ENCODE data around the gene SLC25A14. TPM values are rescaled to one million over a fixed set of nuclear protein-coding genes. Genes with fewer than 3 reads are reported as not detected.

SLC25A14 gene, protein sequence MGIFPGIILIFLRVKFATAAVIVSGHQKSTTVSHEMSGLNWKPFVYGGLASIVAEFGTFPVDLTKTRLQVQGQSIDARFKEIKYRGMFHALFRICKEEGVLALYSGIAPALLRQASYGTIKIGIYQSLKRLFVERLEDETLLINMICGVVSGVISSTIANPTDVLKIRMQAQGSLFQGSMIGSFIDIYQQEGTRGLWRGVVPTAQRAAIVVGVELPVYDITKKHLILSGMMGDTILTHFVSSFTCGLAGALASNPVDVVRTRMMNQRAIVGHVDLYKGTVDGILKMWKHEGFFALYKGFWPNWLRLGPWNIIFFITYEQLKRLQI
- total RNA-seq (10 to 100 TPM; 14.1 to 15.5 TPM), polyA plus RNA-seq (9.5 TPM)

DNA sequence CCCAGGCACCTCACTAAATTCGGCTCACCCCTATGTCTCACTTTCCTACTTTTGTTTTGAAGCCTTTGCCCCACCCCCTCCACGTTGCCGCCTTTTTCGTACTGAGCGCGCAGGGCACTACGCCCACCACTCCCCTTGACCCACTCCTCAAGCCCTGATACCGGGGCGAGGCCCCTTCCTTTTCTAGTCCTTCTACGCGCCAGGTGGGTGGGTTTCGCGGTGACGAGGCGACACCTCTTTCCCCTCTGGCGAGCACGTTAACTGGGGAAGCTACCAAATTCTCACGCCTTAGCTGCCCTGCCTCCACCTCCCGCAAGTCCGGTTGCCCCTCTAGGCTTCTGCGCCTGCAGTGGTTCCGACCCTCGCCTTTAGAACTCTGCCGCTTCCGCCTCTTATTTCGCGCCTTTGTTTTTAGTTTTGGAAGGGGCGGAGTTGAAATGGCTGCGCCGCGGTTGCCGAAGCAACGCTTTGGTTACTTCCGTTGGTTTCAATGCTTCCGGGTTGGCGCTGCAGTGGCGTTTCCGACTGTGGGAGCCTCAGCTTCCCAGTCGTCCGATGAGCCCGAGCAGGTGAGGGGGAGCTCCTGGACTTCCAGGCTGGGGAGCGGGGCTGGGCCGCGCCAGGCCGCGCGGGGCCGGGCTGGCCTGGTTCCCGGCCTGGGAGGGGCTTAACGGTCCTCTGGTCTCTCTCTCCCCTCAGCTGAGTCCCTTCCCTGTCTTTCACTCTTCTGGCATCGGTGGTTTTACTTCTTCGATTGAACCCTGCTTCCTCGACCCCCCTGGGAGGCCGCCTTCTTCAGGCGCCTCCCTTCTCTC lies at the start of gene SLC25A14:
TSS of gene SLC25A14 (plus strand) at position 512 of the 815 bp plus-strand sequence. CDS start 360 bp downstream, outside the sequence.
- no peaks in the 10 kb centered on the region for H3K27me3 ChIP-seq (ENCODE audit: insufficient read depth, low read length, poor library complexity, severe bottlenecking)
- H3K4me3 ChIP-seq (ENCODE audit: low read length): peak within 1 kb of the TSS; percentile 86
- Mint-ChIP-seq H3K4me1 (peaks cover 12 to 31% (median 15%) of the 10 kb centered on the region in 3 donors), H3K36me3 (peaks cover 0 to 8% (median 0%) of the 10 kb centered on the region in 3 donors), H3K4me3 (peak within 1 kb of the TSS; percentile 89 to 96 (median 93)), H3K27ac (peak within 1 kb of the TSS; percentile 78 to 92 (median 86)), H3K27me3 (no peaks in the 10 kb centered on the region), H3K9me3 (no peaks in the 10 kb centered on the region)
- peak; percentile 51 to 84 (median 72) for DNase-seq
- peak within 1 kb of the TSS; percentile 80 for H3K27ac ChIP-seq (ENCODE audit: low read depth, low read length)
- no peaks in the 10 kb centered on the region for H3K9me3 ChIP-seq (ENCODE audit: low read length)
- ChIA-PET POLR2A (interaction anchor here (0.6 kb wide), 1 partner anchor 73 kb away, joined by 3 read pairs; no protein-coding TSS in a partner anchor), CTCF (interaction anchor here (1.0 kb wide), 1 partner anchor 9 kb away, joined by 3 read pairs; no protein-coding TSS in a partner anchor)
- peaks cover 9% of the 10 kb centered on the region for H3K4me1 ChIP-seq (ENCODE audit: insufficient read depth, low read length)
- no peaks in the 10 kb centered on the region for H3K36me3 ChIP-seq (ENCODE audit: insufficient read depth, low read length)

DNA sequence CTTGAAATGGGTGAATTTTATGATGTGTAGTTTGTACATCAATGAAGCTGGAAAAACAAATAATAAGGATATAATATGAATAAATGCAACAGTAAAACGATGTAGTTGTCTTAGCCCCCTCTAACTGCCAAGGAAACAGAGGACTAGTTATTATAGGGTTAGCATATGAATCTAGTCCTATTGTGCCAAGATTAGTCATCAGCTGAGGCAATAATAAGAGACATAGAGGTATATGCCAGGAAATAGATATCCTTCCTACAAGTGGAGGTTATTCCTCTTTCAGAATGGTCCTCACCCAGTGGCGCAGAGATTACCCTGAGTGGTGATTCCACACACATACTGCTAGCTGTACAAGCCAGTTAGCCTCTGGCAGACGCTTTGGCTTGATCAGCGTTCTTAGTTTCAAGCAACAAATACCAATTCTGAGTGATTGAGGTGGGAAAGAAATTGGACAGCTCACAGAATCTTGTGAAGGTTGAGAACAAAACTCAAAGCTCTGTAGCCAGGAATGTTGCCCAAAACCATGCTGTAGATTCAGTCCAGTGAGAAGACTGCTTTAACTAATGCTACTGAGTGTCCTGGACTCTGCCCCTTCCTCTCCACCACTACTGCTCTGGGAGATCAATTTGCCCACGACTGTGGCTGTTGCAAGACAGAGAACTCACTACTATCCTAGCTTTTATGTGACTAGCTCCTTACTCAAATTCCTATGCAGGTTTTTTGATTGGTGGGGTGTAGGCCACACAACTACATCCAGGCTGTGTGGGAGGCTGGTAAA lies 44.0 kb upstream of the SLC25A14 start:
- Histone ChIP-seq H3K27ac (ENCODE audit: low read depth, low read length) (no peak overlapping the region), H3K4me1 (ENCODE audit: insufficient read depth, low read length) (no peaks in the 10 kb centered on the region), H3K36me3 (ENCODE audit: insufficient read depth, low read length) (no peaks in the 10 kb centered on the region), H3K9me3 (ENCODE audit: low read length) (no peaks in the 10 kb centered on the region), H3K27me3 (ENCODE audit: insufficient read depth, low read length, poor library complexity, severe bottlenecking) (no peaks in the 10 kb centered on the region), H3K4me3 (ENCODE audit: low read length) (no peak overlapping the region)
- ChIA-PET CTCF (no interaction called here), POLR2A (no interaction called here)
- Mint-ChIP-seq H3K27me3 (peaks cover 2 to 6% of the 10 kb centered on the region in 2 donors), H3K4me3 (no peak overlapping the region), H3K4me1 (no peaks in the 10 kb centered on the region), H3K9me3 (peaks cover 0 to 6% (median 0%) of the 10 kb centered on the region in 5 donors), H3K36me3 (peaks cover 0 to 4% (median 0%) of the 10 kb centered on the region in 3 donors), H3K27ac (no peak overlapping the region)
- no peak for DNase-seq

DNA sequence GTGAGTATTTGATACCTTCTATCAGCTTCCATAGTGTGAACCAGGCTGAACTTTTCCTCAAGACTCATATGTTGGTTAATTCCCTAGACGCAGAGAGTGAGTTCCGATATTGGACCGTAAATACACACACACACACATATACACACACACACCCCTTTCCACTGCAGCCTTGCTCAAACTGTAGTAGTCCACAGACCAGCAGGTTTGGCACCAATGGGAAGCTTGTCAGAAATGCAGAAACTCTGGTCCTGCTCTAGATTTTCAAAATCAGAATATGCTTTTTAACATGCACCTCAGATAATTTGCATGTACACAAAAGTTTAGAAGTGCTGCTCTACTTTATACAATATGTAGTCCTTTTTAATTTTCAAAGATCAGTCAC lies 43.4 kb upstream of the SLC25A14 start:
- Histone ChIP-seq H3K4me1 (ENCODE audit: insufficient read depth, low read length) (no peaks in the 10 kb centered on the region), H3K9me3 (ENCODE audit: low read length) (no peaks in the 10 kb centered on the region), H3K27me3 (ENCODE audit: insufficient read depth, low read length, poor library complexity, severe bottlenecking) (no peaks in the 10 kb centered on the region), H3K4me3 (ENCODE audit: low read length) (no peak overlapping the region), H3K27ac (ENCODE audit: low read depth, low read length) (no peak overlapping the region), H3K36me3 (ENCODE audit: insufficient read depth, low read length) (no peaks in the 10 kb centered on the region)
- CTCF ChIA-PET: no interaction called here
- no peak overlapping the region for H3K4me3 Mint-ChIP-seq
- H3K4me1 Mint-ChIP-seq: no peaks in the 10 kb centered on the region
- peaks cover 2 to 6% of the 10 kb centered on the region in 2 donors for H3K27me3 Mint-ChIP-seq
- peaks cover 0 to 4% (median 0%) of the 10 kb centered on the region in 3 donors for H3K36me3 Mint-ChIP-seq
- peaks cover 0 to 5% (median 0%) of the 10 kb centered on the region in 5 donors for H3K9me3 Mint-ChIP-seq
- POLR2A ChIA-PET: no interaction called here
- no peak overlapping the region for H3K27ac Mint-ChIP-seq
- no peak for DNase-seq

DNA sequence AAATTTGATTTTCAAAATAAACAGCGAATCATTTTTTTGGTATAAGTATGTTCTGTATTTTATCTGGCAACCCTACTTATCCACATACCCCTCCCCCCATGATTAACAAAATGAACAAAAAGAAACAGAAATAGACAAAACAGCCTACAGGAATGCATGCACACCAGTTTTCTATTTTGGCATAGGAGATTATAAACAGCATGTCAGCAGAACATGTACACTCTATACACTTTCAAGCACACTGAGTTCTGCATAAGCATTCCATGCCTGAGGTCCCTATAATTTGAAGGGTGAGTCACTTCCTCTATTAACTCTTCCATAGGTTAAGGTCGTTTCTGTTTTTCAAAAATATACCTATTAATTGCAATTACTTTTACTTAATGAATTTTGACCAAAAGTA lies 43.0 kb upstream of the SLC25A14 start:
- POLR2A ChIA-PET: no interaction called here
- peaks cover 0 to under 1% (median 0%) of the 10 kb centered on the region in 3 donors for H3K36me3 Mint-ChIP-seq
- CTCF ChIA-PET: no interaction called here
- H3K27me3 ChIP-seq (ENCODE audit: insufficient read depth, low read length, poor library complexity, severe bottlenecking): no peaks in the 10 kb centered on the region
- H3K27me3 Mint-ChIP-seq: peaks cover 2 to 6% of the 10 kb centered on the region in 2 donors
- no peaks in the 10 kb centered on the region for H3K36me3 ChIP-seq (ENCODE audit: insufficient read depth, low read length)
- H3K4me1 ChIP-seq (ENCODE audit: insufficient read depth, low read length): no peaks in the 10 kb centered on the region
- H3K4me1 Mint-ChIP-seq: no peaks in the 10 kb centered on the region
- H3K27ac Mint-ChIP-seq: no peak overlapping the region
- no peak overlapping the region for H3K4me3 ChIP-seq (ENCODE audit: low read length)
- DNase-seq: no peak
- H3K9me3 Mint-ChIP-seq: peaks cover 0 to under 1% (median 0%) of the 10 kb centered on the region in 5 donors
- no peaks in the 10 kb centered on the region for H3K9me3 ChIP-seq (ENCODE audit: low read length)
- no peak overlapping the region for H3K4me3 Mint-ChIP-seq
- H3K27ac ChIP-seq (ENCODE audit: low read depth, low read length): no peak overlapping the region

DNA sequence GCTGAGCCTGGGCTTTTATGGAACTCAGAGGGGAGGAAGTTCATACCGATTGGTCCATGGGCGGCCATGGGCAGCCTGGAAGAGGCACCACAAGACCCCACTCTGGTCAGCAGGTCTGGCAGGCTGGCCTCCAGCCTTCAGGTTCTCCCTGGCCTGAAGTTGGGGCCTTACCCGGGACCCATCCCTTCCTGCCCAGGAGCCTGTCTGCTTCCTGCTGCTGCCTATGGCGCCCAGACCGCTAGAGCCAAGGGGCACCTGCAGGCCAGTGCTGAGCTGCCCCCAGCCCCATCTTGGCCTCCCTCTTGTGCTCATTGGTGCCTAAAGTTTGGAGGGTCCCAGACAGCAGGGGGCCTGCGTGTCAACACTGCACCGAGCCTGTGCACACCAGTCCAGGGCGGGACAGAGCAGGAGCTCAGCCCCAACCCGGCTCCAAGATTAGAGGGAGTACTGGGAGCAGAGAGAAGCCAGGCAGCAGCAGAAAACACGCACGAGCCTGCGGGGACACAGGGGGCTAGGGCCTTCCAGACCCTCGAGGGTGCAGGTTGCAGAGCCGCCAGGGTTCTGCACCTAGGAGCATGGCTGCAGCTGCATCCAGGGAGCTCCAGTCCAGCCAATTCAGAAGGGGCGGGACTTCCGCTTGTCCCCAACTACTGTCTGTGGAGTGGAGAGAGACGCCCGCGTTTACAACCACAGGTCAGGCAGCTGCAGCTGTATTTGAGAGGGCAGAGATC lies 40.3 kb upstream of the SLC25A14 start:
- H3K27me3 Mint-ChIP-seq: peaks cover 0 to 8% of the 10 kb centered on the region in 2 donors
- no peak overlapping the region for H3K27ac ChIP-seq (ENCODE audit: low read depth, low read length)
- no peaks in the 10 kb centered on the region for H3K36me3 Mint-ChIP-seq
- no peaks in the 10 kb centered on the region for H3K36me3 ChIP-seq (ENCODE audit: insufficient read depth, low read length)
- ChIA-PET POLR2A (no interaction called here), CTCF (no interaction called here)
- no peaks in the 10 kb centered on the region for H3K4me1 Mint-ChIP-seq
- H3K27me3 ChIP-seq (ENCODE audit: insufficient read depth, low read length, poor library complexity, severe bottlenecking): no peaks in the 10 kb centered on the region
- H3K4me3 ChIP-seq (ENCODE audit: low read length): no peak overlapping the region
- H3K27ac Mint-ChIP-seq: no peak overlapping the region
- H3K4me3 Mint-ChIP-seq: no peak overlapping the region
- H3K4me1 ChIP-seq (ENCODE audit: insufficient read depth, low read length): no peaks in the 10 kb centered on the region
- DNase-seq: no peak
- H3K9me3 Mint-ChIP-seq: no peaks in the 10 kb centered on the region
- H3K9me3 ChIP-seq (ENCODE audit: low read length): no peaks in the 10 kb centered on the region

DNA sequence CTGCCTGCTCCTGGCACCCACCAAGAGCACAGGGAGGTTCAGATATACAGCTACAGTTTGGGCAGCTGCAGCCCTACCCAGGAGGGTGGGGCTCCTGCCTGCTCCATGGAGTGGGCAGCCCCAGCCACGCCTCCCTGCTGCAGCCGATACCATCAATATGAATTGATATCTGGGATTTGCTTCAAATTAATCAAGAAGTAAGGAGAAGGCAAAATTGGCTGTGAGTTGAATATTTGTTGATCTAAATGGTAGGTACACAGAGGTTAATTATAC lies 39.8 kb upstream of the SLC25A14 start:
- Histone ChIP-seq H3K4me3 (ENCODE audit: low read length) (no peak overlapping the region), H3K4me1 (ENCODE audit: insufficient read depth, low read length) (no peaks in the 10 kb centered on the region), H3K36me3 (ENCODE audit: insufficient read depth, low read length) (no peaks in the 10 kb centered on the region), H3K9me3 (ENCODE audit: low read length) (no peaks in the 10 kb centered on the region), H3K27ac (ENCODE audit: low read depth, low read length) (no peak overlapping the region), H3K27me3 (ENCODE audit: insufficient read depth, low read length, poor library complexity, severe bottlenecking) (no peaks in the 10 kb centered on the region)
- no peak for DNase-seq
- Mint-ChIP-seq H3K36me3 (no peaks in the 10 kb centered on the region), H3K9me3 (no peaks in the 10 kb centered on the region), H3K4me3 (no peak overlapping the region), H3K27ac (no peak overlapping the region), H3K4me1 (no peaks in the 10 kb centered on the region), H3K27me3 (peaks cover 0 to 9% of the 10 kb centered on the region in 2 donors)
- CTCF ChIA-PET: no interaction called here
- POLR2A ChIA-PET: no interaction called here

DNA sequence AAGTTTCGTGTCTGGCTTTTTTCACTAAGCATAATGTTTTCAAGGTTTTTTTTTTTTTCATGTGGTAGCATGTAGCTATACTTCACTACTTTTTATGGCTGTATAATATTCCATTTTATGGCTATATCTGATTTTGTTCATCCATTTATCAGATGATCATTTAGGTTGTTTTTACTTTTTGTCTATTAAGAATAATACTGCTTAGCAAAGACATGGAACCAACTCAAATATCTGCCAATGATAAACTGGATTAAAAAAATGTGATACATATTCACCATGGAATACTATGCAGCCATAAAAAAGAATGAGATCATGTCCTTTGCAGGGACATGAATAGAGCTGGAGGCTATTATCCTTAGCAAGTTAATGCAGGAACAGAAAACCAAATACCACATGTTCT lies 38.3 kb upstream of the SLC25A14 start:
- no peak overlapping the region for H3K27ac ChIP-seq (ENCODE audit: low read depth, low read length)
- CTCF ChIA-PET: no interaction called here
- Mint-ChIP-seq H3K4me3 (no peak overlapping the region), H3K9me3 (no peaks in the 10 kb centered on the region), H3K36me3 (no peaks in the 10 kb centered on the region), H3K4me1 (no peaks in the 10 kb centered on the region), H3K27ac (no peak overlapping the region), H3K27me3 (peaks cover 0 to 10% of the 10 kb centered on the region in 2 donors)
- POLR2A ChIA-PET: no interaction called here
- no peak overlapping the region for H3K4me3 ChIP-seq (ENCODE audit: low read length)
- H3K9me3 ChIP-seq (ENCODE audit: low read length): no peaks in the 10 kb centered on the region
- no peaks in the 10 kb centered on the region for H3K4me1 ChIP-seq (ENCODE audit: insufficient read depth, low read length)
- no peak for DNase-seq
- no peaks in the 10 kb centered on the region for H3K27me3 ChIP-seq (ENCODE audit: insufficient read depth, low read length, poor library complexity, severe bottlenecking)
- no peaks in the 10 kb centered on the region for H3K36me3 ChIP-seq (ENCODE audit: insufficient read depth, low read length)

All from CD8-positive, alpha-beta memory T cell (primary cell).